ENCODE measurements around the gene AGBL1.
A peak's percentile ranks its signal among the peaks of the same experiment; 100 is the strongest.

Gene AGBL1

DNA sequence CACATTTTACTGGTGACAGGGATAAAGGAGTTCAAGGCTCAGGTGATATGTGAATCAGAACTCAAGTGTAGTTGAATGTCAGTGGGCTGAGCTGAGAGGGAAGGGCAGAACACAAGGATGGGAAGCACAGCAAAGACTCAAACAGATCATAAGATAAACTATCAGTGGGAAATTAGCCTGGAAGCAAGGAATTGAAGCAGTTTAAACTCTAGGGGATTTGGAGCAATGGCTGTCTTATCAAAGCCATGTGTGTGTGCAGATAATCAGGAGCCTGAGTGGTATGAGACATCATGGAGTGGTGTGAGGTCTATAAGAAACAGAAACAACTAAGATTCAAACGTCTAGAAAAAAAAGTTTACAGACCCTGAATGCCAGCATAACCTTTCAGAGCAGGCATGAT is 634.6 kb downstream of the AGBL1 start:
- DNase-seq (ENCODE audit: low read depth in 2 of 2): no peak

GRCh38 chr15:86725628-86726027 is 646.0 kb downstream of the AGBL1 start:
- no peak for DNase-seq (ENCODE audit: low read depth in 2 of 2)

DNA sequence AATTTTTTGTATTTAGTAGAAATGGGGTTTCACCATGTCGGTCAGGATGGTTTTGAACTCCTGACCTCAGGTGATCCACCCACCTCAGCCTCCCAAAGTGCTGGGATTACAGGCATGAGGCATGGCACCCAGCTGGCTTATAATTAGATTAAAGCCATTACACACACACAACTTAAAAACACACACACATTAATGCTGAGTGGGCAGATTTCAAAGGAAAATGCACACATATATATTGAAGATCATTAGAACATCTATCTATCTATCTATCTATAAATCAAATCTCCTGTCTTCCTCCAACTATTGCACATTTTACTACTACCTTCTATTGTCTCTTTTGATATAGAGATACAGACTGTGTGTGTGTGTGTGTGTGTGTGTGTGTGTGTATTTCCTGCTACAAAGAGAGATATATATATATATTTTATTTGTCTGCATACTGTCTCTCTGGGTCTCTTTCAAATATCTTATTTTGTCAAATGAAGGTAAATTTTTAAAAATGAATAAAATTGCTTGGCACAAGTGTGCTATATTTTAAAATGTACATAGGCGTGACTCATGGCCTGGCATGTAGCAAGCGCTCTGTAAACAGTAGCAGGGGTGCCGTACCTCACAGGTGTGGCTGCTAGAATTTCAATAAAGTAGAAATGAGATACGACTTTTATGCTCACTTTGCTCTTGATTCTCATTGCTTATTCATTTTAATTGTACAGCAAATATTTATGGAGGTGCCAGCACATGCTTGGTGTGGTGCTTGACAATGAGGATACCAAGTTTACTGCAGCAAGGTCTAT is 655.8 kb downstream of the AGBL1 start:
- DNase-seq (ENCODE audit: low read depth in 2 of 2): no peak

GRCh38 chr15:86741917-86742316 is 662.2 kb downstream of the AGBL1 start:
- no peak for DNase-seq (ENCODE audit: low read depth in 2 of 2)

DNA sequence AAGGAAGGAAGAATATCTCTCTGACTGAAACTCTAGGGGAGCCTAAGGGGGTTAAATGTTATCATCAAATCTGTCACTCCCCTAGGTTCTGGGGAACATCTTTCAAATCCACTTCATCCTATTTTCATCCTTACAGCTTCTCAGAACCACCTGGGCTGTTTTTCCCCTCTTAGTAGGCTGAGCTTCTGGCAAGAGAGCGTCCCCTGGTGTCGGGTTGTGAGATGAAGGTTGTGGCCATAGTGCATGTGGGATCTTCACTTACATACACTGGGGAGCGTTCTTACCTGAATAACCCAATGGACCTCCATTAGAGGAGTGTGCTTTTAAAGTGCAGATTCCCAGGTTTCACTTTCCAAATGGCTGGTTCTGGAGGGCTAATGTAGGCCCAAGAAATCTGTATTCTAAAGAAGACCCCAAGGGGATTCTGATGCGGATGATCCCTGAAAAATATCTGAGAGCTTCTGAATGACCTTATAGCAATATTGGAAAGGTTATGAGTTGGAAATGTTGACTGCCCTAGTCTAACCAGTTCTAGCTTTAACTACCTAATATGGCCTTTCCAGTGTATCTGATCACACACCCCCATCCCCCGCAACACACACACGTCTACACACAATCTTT is 663.7 kb downstream of the AGBL1 start:
- peak; percentile 47 to 61 for DNase-seq (ENCODE audit: low read depth in 2 of 2)

DNA sequence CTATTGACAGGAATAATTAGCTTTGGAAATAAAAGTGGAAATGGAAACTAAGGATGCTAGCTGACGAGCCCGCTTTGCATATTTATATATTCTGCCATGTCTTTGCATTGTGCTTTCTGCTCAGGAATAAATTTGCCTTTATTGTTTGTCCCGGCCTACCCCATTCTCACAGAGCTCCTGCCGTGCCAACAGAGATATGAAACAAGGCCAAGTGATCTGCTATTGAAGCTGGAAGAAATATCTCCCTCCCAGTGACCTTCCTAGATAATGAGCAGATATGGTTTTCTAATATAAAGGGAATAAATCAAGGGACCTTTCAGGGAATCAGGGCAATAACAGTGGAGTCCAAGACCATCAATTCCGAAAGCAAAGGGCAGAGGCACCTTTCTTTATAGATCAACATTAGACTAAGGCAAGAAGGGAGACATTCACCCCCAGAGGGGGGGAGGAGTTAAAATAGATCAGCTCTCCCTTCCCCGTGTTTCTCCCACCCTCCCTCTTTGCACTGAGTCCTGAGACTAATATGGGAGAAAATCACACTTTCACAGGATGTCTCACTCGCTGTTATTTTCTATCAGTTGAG is 664.6 kb downstream of the AGBL1 start:
- DNase-seq (ENCODE audit: low read depth in 2 of 2): no peak

DNA sequence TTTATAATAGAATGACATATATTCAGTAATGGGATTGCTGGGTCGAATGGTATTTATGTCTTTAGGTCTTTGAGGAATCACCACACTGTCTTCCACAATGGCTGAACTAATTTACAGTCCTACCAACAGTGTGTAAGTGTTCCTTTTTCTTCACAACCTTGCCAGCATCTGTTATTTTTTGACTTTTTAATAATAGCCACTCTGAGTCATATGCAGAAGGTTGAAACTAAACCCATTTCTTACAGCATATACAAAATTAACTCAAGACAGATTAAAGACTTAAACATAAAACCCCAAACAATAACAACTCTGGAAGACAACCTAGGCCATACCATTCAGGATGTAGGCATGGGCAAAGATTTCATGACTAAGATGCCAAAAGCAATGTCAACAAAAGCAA is 671.4 kb downstream of the AGBL1 start:
- DNase-seq (ENCODE audit: low read depth in 2 of 2): no peak

GRCh38 chr15:86754846-86755245 is 675.2 kb downstream of the AGBL1 start:
- no peak for DNase-seq (ENCODE audit: low read depth in 2 of 2)

DNA sequence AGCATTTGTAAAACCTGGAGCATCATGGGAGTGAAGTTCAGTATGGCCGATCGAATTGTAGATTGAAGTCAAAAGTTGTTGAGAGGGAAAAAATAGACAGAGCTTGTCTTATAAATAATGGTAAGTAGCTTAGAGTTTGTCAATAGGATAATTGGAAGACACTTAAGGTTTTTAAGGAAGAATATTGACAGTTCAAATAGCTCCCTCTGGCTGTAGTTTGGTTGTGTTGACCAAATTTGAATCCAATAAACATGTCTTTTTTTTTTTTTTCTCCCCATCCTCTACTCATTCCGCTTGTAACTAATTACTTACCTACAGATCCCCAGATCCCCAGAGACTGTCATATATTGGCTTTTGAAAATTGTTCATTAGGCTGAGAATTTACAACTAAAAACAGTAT is 677.0 kb downstream of the AGBL1 start:
- no peak for DNase-seq (ENCODE audit: low read depth in 2 of 2)

DNA sequence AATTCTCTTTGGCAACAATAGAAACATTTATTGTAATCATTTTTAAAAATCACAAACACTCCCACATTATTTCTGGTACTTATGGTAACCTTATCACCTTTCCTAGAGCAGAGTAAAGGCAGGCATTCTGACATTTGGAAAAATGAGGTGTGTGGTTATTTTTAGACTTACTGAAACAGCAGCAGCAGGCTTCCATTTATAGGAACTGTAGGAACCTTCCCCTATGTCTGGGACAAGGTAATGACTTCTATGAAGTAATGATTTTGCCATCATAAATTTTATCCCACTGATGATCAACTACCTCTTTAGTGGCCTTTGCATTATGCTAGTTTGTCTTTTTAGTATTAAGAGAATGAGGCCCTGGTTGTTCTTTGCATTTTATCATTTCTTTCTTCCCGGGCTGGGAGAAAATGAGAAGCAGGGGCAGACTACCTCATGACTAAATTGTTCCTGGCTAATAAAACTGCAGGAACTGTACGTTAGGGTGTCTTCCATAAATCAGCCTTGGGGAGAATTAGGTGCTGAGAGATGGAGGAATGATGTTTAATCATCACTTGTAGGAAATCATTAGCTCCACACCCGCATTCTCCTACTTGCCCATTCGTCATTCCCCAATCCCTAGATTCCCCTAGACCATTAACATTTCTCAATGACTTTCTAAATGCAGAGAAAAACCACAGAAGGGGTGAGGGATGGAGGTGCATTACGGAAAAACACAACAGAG is 680.3 kb downstream of the AGBL1 start:
- DNase-seq (ENCODE audit: low read depth in 2 of 2): no peak

- no peak for DNase-seq (ENCODE audit: low read depth in 2 of 2)
Measured at GRCh38 chr15:86762874-86763273, 683.2 kb downstream of the AGBL1 start.

DNA sequence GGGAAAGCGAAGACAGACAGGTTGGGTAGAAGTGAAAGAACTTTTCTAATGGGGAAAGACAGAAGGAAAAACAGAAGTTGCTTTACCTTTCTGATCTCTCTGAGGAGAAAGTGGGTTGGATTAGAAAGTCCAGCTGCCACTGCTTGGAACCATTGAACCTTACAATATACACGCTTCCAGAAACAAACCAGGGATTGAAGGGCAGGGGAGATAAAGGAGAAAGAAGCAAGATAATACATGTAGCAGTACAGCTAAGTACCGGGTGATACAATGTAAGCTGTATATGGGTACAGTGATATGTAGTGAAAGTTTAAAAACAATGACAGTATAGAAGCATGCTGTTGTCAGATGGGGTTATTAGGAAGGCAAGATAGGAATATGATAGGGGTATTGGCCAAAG is 684.4 kb downstream of the AGBL1 start:
- no peak for DNase-seq (ENCODE audit: low read depth in 2 of 2)

DNA sequence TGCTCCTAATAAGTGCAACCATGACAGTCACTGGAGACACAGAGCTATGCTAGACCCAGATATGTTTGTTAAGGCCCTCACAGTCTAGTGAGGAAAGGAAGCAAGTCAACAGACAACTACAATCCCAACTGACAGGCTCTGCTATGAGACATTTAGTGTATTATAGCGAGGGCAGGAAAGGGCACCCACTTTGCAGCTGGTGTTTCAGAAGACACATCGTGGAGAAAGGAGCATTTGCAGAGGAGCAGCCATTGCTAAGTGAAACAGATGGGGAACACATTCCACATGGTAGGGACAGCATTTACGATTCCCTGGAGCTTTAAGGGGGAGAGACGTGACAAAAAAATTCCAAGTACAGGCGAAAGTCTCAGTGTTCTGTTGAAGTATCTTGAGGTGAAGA is 685.6 kb downstream of the AGBL1 start:
- no peak for DNase-seq (ENCODE audit: low read depth in 2 of 2)

- no peak for DNase-seq (ENCODE audit: low read depth in 2 of 2)
Measured at GRCh38 chr15:86772369-86773059, 692.8 kb downstream of the AGBL1 start.

GRCh38 chr15:86773736-86774135 is 694.1 kb downstream of the AGBL1 start:
- no peak for DNase-seq (ENCODE audit: low read depth in 2 of 2)

DNA sequence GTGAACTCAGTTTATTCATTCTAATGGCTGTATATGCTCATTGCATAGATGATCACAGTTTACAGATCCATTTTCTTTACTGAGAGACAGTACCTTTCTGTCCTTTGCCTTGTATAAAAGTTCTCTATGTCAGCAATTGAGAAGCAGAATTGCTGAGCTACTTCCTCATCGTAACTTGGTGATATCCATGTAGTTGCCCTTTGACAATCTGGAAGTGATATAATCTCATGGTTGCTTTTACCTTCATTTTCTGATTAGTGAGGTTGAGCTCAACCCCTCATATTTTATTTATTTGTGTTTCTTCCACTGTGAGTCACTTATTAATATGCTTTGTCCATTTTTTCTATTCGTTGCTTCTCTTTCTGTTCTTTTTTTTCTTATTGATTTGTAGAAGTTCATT is 696.5 kb downstream of the AGBL1 start:
- no peak for DNase-seq (ENCODE audit: low read depth in 2 of 2)

DNA sequence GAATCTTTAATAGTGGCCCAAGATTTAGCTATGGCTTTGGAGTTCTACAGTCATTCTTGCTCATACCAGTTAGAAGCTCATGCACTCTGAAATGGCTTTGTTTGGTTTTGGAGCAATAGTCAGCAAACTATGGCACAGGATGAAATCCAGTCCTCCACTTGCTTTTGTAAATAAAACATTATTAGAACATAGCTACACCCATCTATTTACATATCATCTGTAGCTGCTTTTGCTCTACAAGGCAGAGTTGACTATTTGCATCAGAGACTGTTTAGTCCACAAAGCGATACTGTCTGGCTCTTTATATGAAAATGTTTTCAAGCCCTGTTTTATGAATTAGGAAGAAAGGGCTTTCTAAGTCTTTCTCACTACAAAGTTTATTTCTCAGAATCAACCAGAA is 716.9 kb downstream of the AGBL1 start:
- no peak for DNase-seq (ENCODE audit: low read depth in 2 of 2)

DNA sequence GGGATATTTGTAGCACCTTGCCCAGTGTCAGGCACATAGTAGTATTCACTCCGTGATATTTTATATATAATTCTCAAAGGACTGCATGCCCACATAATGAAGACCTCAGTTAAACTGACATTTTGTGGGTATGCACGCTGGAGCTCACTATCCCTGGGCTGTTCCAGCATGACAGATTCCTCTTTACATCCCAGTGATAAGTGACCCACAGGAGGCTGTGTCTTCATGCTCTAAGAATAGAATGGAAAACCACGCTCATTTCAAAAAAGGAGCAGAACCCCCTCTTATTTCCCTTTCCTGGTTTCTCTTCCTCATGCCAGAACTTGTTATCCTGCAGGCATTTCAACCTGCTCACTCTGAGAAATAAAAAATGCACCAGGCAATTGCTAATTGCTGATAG is 717.5 kb downstream of the AGBL1 start:
- DNase-seq (ENCODE audit: low read depth in 2 of 2): no peak

- DNase-seq (ENCODE audit: low read depth in 2 of 2): no peak
Measured at GRCh38 chr15:86799226-86799625, 719.6 kb downstream of the AGBL1 start.

- no peak for DNase-seq (ENCODE audit: low read depth in 2 of 2)
Measured at GRCh38 chr15:86802244-86802643, 722.6 kb downstream of the AGBL1 start.

DNA sequence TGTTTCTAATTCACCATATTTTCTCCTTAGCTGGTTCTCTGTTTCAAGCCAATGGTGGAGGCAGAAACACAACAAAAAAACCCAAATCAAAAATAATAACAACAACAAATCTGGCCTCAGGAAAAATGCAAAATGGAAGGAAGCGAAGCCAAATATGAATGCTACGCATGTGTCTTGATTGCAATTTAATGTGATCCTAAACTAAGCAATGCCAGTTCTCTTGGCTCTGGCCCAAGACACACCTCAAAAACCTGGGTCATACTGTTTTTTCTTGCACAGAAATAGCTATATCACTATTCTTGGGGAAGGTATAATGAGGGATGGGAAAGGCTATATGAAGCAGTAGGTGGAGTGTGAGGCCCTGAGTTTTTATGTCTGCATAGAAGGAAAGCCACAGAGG is 724.7 kb downstream of the AGBL1 start:
- DNase-seq (ENCODE audit: low read depth in 2 of 2): no peak

DNA sequence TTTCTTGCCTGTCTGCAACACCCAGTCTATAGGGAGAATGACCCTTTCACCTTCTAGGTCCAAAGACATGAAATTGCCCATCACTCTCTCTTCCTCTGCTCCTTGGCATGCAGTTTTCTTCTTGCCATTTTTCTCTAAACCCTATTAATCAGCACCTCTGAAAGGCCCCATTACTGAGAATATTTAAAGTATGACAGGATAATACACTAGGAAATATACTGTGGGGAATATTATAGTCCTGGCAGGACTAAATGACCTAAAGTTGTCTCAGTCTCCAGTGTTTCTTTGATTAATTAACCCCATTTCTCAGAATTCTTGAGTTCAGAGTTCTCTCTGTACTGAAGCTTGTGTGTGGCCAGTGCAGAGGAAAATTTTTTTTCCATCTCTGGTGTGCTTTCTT is 730.7 kb downstream of the AGBL1 start:
- DNase-seq (ENCODE audit: low read depth in 2 of 2): no peak
